Osteoblast (primary cell): ENCODE measurements around the gene GRK2. TPM values are rescaled to one million over a fixed set of nuclear protein-coding genes. Genes with fewer than 3 reads are reported as not detected.

ENCODE experiments used
- DNase-seq: peaks from one replicate; pipeline ENCODE4 v3.0.0; 2011; ENCODE audit warnings: low spot score, mixed read lengths; ENCODE audit not compliant: insufficient read length; ENCODE audit errors: missing footprints
- H2AFZ ChIP-seq: 2 replicates; pipeline ENCODE4 v1.6.0; 2011; ENCODE audit warnings: mild to moderate bottlenecking, low read length
- H3K27ac ChIP-seq: 2 replicates; pipeline ENCODE4 v1.5.1; 2011; ENCODE audit warnings: mild to moderate bottlenecking, low read depth, low read length, moderate library complexity
- H3K27me3 ChIP-seq: 2 replicates; pipeline ENCODE4 v1.6.0; 2012; ENCODE audit warnings: mild to moderate bottlenecking, control low read depth, inconsistent platforms, low read length, moderate library complexity; ENCODE audit not compliant: insufficient read depth
- H3K36me3 ChIP-seq: 2 replicates; pipeline ENCODE4 v1.5.1; 2011; ENCODE audit warnings: mild to moderate bottlenecking, low read length, control low read depth, moderate library complexity; ENCODE audit not compliant: insufficient read depth
- H3K4me1 ChIP-seq: 2 replicates; pipeline ENCODE4 v1.5.1; 2011; ENCODE audit warnings: mild to moderate bottlenecking, low read length, control low read depth, moderate library complexity; ENCODE audit not compliant: insufficient read depth
- H3K4me2 ChIP-seq: 2 replicates; pipeline ENCODE4 v1.6.0; 2011; ENCODE audit warnings: mild to moderate bottlenecking, low read length; ENCODE audit not compliant: insufficient read depth
- H3K4me3 ChIP-seq: fragments of 200-600 bp; sonication (generic); 3 replicates; pipeline ENCODE4 v1.5.1; 2012; ENCODE audit warnings: mild to moderate bottlenecking, low read length, inconsistent platforms; ENCODE audit not compliant: insufficient read depth
- H3K79me2 ChIP-seq: 2 replicates; pipeline ENCODE4 v1.6.0; 2012; ENCODE audit warnings: mild to moderate bottlenecking, low read length, control low read depth, inconsistent platforms; ENCODE audit not compliant: insufficient read depth
- H3K9me3 ChIP-seq: 2 replicates; pipeline ENCODE4 v1.5.1; 2011; ENCODE audit warnings: low read depth, low read length, control low read depth
- H4K20me1 ChIP-seq: 2 replicates; pipeline ENCODE4 v1.6.0; 2012; ENCODE audit warnings: mild to moderate bottlenecking, low read length, control low read depth; ENCODE audit not compliant: insufficient read depth
- CTCF ChIP-seq: IDR thresholded peaks from 2 replicates; pipeline ENCODE4 v1.5.1; 2011; ENCODE audit warnings: mild to moderate bottlenecking, low read depth, low read length, moderate library complexity; ENCODE audit errors: extremely low read depth
- total RNA-seq: library from RNA; depleted of rRNA; stranded (reverse); fragments of >200 nt; gene quantifications from 2 replicates; pipeline ENCODE4 v1.2.3, GENCODE V29; 2012

The GRK2 gene
- total RNA-seq, 1 donor = 21.4 TPM

GRCh38 chr11:67293090-67293489, 26.8 kb downstream of the GRK2 start:
- Histone ChIP-seq H3K27me3 (no peaks in the 10 kb centered on the region), H3K36me3 (peaks cover 63% of the 10 kb centered on the region), H3K4me2 (peak overlapping the region; percentile 12), H3K4me1 (peaks cover 30% of the 10 kb centered on the region), H3K9me3 (no peaks in the 10 kb centered on the region), H3K4me3 (no peak overlapping the region), H4K20me1 (peaks cover 23% of the 10 kb centered on the region), H3K79me2 (peaks cover 68% of the 10 kb centered on the region), H3K27ac (peak overlapping the region; percentile 33), H2AFZ (no peak overlapping the region)
- no peak for TF ChIP-seq CTCF
- peak; percentile 38 for DNase-seq

GRCh38 chr11:67295846-67296245, 29.6 kb downstream of the GRK2 start:
- Histone ChIP-seq H3K4me3 (no peak overlapping the region), H3K4me1 (peaks cover 17% of the 10 kb centered on the region), H3K27me3 (no peaks in the 10 kb centered on the region), H3K4me2 (no peak overlapping the region), H3K36me3 (peaks cover 81% of the 10 kb centered on the region), H3K9me3 (no peaks in the 10 kb centered on the region), H3K79me2 (peaks cover 62% of the 10 kb centered on the region), H2AFZ (no peak overlapping the region), H4K20me1 (peaks cover 33% of the 10 kb centered on the region), H3K27ac (no peak overlapping the region)
- TF ChIP-seq CTCF = no peak
- no peak for DNase-seq

- Histone ChIP-seq H3K36me3 (peaks cover 67% of the 10 kb centered on the region), H3K4me3 (no peak overlapping the region), H3K4me1 (peaks cover 8% of the 10 kb centered on the region), H3K9me3 (no peaks in the 10 kb centered on the region), H3K79me2 (peaks cover 43% of the 10 kb centered on the region), H4K20me1 (peaks cover 25% of the 10 kb centered on the region), H3K27me3 (no peaks in the 10 kb centered on the region), H3K27ac (no peak overlapping the region), H3K4me2 (no peak overlapping the region), H2AFZ (no peak overlapping the region)
- peak; percentile 65 for DNase-seq
- TF ChIP-seq CTCF = no peak
These were observed 32.5 kb downstream of the GRK2 start for GRCh38 chr11:67298786-67299185.

GRCh38 chr11:67299471-67300191, 33.4 kb downstream of the GRK2 start:
- no peak for DNase-seq
- Histone ChIP-seq H3K27me3 (no peaks in the 10 kb centered on the region), H2AFZ (no peak overlapping the region), H3K9me3 (no peaks in the 10 kb centered on the region), H3K27ac (no peak overlapping the region), H4K20me1 (peaks cover 19% of the 10 kb centered on the region), H3K4me2 (no peak overlapping the region), H3K4me3 (no peak overlapping the region), H3K4me1 (peaks cover 15% of the 10 kb centered on the region), H3K36me3 (peaks cover 59% of the 10 kb centered on the region), H3K79me2 (peaks cover 35% of the 10 kb centered on the region)
- TF ChIP-seq CTCF = no peak
